ENCODE data around the gene PIAS4.
A peak's percentile ranks its signal among the peaks of the same experiment; 100 is the strongest.

Gene PIAS4

GRCh38 chr19:4055209-4055552 is 47.6 kb downstream of the PIAS4 start:
- intact Hi-C loops (cut with micrococcal nuclease) = loop anchor here (10.0 kb wide), 1 partner anchor 130 kb away; the partner anchor contains the start of genes ANKRD24 and SIRT6
- Mint-ChIP-seq H3K9me3 (no peaks in the 10 kb centered on the region), H3K27me3 (no peaks in the 10 kb centered on the region), H3K4me1 (ENCODE audit: low read depth) (peaks cover 86% of the 10 kb centered on the region), H3K4me3 (no peak overlapping the region), H3K36me3 (ENCODE audit: low read depth) (peaks cover 78% of the 10 kb centered on the region), H3K27ac (no peak overlapping the region)

DNA sequence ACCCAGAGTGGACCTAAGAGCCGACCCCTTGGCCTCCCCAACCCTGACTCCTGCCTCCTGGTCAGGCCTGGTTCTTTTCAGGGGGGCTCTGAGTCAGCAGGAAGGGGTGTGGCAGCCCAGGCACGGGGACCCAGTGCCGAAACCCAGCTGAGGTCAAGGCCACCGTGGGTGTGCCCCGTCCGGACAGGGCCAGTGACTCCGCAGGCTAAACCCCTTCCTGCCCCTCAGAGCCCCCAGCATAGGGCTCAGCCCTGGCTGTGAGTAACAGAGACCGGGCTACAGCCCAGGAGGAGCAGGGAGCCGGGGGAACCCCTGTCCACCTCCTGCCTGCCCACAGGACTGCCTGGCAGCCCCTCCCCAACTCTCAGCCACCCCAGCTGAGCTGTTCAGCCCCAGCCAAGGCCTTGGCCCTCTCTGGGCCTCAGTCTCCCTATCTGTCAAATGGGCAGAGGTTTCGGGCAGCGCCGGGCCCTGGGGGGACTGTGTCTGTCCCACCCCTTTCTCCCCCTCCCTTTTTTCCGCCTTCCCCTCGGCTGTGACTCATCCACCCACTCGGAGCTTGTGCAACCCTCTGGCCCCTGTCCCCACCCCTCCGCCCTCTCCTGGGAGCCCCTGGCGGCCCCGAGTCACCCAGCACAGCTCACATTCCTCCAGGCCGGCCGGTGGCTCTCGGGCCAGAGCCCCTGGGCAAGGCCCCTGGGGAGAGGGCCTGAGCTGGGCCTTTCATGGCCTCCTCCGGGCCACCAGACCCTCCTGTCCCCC is 50.6 kb downstream of the PIAS4 start:
- H3K9me3 Mint-ChIP-seq = no peaks in the 10 kb centered on the region
- peak overlapping the region; percentile 84 for H3K27ac Mint-ChIP-seq
- intact Hi-C loops (cut with micrococcal nuclease) = loop anchor here (10.0 kb wide), 1 partner anchor 127 kb away; the partner anchor contains the start of genes ANKRD24 and SIRT6
- H3K4me1 Mint-ChIP-seq (ENCODE audit: low read depth) = peaks cover 82% of the 10 kb centered on the region
- H3K4me3 Mint-ChIP-seq = peak overlapping the region; percentile 68
- peaks cover 66% of the 10 kb centered on the region for H3K36me3 Mint-ChIP-seq (ENCODE audit: low read depth)
- H3K27me3 Mint-ChIP-seq = no peaks in the 10 kb centered on the region

DNA sequence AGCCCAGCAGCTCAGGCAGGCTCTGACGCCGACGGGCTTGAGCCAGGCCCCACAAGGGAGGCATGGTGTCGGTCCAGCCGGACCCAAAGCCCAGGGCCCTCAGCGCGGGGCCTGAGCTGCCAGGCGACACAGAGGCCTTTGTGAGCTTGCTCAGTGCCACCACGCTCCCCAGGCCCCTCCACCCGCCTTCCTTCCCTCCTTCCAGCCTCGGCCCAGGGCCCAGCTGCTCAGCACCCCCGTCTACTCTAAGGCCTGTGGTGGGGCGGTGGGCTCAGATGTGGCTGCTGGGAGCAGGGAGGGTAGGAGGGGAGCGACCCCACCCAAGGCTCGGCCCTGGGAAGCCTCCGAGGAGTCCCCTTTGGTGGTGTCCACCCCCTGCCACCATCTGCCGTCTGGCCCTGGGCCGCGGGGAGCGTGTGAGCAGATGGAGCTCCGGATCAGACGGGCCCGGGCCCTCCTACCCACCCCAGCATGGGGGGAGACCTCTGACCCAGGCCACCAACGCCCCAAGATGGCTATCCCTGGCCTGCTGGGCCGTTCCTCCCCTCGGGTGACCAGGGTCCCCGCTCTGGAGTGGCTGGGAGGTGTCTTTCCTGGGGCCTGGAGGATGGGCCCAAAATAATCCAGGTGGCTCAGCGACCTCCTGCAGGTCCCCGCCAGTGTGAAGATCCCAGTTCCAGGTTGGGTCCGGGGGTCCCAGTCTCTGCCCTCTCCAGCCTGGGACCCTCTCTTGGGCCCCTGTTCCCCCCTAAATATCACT is 51.3 kb downstream of the PIAS4 start:
- no peaks in the 10 kb centered on the region for H3K27me3 Mint-ChIP-seq
- intact Hi-C loops (cut with micrococcal nuclease) = loop anchor here (10.0 kb wide), 1 partner anchor 126 kb away; the partner anchor contains the start of genes ANKRD24 and SIRT6
- peak overlapping the region; percentile 84 for H3K27ac Mint-ChIP-seq
- peak overlapping the region; percentile 68 for H3K4me3 Mint-ChIP-seq
- no peaks in the 10 kb centered on the region for H3K9me3 Mint-ChIP-seq
- peaks cover 82% of the 10 kb centered on the region for H3K4me1 Mint-ChIP-seq (ENCODE audit: low read depth)
- H3K36me3 Mint-ChIP-seq (ENCODE audit: low read depth) = peaks cover 66% of the 10 kb centered on the region

GRCh38 chr19:4059453-4059871 is 51.9 kb downstream of the PIAS4 start:
- intact Hi-C loops (cut with micrococcal nuclease) = loop anchor here (10.0 kb wide), 1 partner anchor 125 kb away; the partner anchor contains the start of genes ANKRD24 and SIRT6
- Mint-ChIP-seq H3K9me3 (no peaks in the 10 kb centered on the region), H3K27ac (peak overlapping the region; percentile 84), H3K36me3 (ENCODE audit: low read depth) (peaks cover 66% of the 10 kb centered on the region), H3K27me3 (no peaks in the 10 kb centered on the region), H3K4me3 (peak overlapping the region; percentile 68), H3K4me1 (ENCODE audit: low read depth) (peaks cover 85% of the 10 kb centered on the region)

GRCh38 chr19:4059891-4060620 is 52.5 kb downstream of the PIAS4 start:
- Mint-ChIP-seq H3K27ac (peak overlapping the region; percentile 84), H3K27me3 (no peaks in the 10 kb centered on the region), H3K4me3 (peak overlapping the region; percentile 68), H3K4me1 (ENCODE audit: low read depth) (peaks cover 83% of the 10 kb centered on the region), H3K36me3 (ENCODE audit: low read depth) (peaks cover 61% of the 10 kb centered on the region), H3K9me3 (no peaks in the 10 kb centered on the region)
- intact Hi-C loops (cut with micrococcal nuclease) = loop anchor here (10.0 kb wide), 2 partner anchors 65 to 125 kb away; partner anchors contain the start of genes ANKRD24, MAP2K2 and SIRT6

DNA sequence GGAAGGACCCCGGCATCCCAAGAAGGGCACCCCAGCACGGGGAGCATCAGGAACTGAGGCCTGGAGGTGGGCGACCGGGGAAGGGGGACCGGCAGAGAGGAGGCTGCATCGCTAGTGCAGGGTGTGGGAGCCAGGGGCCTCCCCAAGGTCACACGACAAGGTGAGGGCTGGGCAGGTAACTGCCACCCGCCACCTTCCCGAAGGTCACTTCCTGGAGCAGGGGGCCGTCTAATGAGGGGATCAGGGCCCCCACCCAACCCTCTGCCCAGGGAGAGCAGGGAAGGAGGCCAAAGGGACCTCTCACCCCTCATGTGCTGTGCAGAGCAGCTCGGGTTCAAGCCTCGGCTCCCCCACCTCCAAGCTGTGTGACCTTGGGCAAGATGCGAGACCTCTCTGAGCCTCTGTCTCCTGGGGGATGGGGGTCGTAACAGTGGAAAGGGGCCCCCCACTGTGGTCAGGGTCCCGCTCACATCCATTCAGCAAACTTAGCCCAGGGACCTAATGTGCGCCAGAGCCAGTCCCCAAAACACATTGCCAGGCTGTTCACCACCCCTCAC is 53.2 kb downstream of the PIAS4 start:
- Mint-ChIP-seq H3K9me3 (no peaks in the 10 kb centered on the region), H3K36me3 (ENCODE audit: low read depth) (peaks cover 54% of the 10 kb centered on the region), H3K4me3 (peak overlapping the region; percentile 68), H3K27ac (peak overlapping the region; percentile 84), H3K4me1 (ENCODE audit: low read depth) (peaks cover 76% of the 10 kb centered on the region), H3K27me3 (no peaks in the 10 kb centered on the region)
- intact Hi-C loops (cut with micrococcal nuclease) = loop anchor here (10.0 kb wide), 1 partner anchor 64 kb away; the partner anchor contains the start of gene MAP2K2

DNA sequence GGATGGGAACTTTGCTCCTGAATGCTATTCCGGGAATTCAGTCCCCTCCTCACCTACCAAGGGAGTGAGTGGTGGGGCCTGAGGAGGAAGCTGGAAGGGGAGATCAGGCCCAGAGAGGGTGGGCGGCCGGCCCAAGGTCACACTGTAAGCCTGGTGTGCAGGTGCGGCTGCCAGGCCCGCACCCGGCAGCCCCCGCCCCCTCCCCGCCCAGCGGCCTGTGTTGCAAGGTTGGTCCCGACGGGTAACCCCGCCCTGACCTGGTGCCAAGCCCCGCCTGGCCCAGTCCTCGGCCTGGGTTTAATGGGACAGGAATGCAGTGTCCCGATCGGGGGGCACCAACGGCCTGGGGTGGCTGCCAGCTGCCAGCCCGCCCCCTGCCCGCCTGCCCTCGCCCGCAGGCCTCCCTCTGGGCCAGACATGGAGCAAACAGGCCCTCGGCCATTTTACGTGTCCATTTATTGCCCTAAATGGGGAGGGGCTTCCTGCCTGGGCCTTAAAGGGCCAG is 53.7 kb downstream of the PIAS4 start:
- intact Hi-C loops (cut with micrococcal nuclease) = loop anchor here (10.0 kb wide), 1 partner anchor 64 kb away; the partner anchor contains the start of gene MAP2K2
- Mint-ChIP-seq H3K36me3 (ENCODE audit: low read depth) (peaks cover 49% of the 10 kb centered on the region), H3K27me3 (no peaks in the 10 kb centered on the region), H3K4me3 (peak overlapping the region; percentile 68), H3K9me3 (no peaks in the 10 kb centered on the region), H3K27ac (peak overlapping the region; percentile 84), H3K4me1 (ENCODE audit: low read depth) (peaks cover 71% of the 10 kb centered on the region)

DNA sequence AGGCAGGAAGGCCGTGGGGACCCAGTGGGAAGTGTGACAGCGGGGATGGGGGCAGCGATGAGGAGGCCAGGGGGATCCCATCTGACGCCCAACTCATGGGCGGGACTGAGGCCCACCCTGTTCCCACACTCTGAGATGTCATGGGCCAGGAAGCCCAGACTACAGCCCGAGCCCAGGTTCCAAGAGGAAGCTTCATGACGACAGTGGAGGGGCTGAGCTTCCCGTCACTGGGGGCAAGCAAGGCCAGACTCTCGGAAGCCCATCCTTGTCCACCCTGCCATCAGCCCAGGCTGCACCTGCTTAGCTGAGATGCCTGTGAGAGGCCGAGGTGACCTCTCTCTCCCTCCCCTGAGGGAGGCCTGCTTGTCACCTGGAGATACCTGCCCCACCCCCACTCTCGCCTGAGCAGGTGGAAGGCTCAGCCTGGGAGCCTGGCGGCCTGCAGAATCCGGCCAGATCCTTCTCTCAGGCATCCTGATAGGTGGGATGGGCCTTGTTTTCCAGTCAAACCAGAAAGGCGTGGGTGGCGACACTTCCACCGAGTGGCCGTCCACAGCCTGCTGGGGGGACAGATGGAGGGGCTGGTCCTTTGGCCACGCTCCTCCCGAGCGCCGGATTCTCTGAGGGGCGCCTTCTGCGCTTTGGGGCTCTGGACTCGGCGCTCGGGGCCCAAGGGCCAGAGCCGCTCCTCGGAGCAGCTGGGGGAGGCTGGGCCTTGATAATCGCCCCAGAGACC is 54.3 kb downstream of the PIAS4 start:
- peaks cover 65% of the 10 kb centered on the region for H3K4me1 Mint-ChIP-seq (ENCODE audit: low read depth)

DNA sequence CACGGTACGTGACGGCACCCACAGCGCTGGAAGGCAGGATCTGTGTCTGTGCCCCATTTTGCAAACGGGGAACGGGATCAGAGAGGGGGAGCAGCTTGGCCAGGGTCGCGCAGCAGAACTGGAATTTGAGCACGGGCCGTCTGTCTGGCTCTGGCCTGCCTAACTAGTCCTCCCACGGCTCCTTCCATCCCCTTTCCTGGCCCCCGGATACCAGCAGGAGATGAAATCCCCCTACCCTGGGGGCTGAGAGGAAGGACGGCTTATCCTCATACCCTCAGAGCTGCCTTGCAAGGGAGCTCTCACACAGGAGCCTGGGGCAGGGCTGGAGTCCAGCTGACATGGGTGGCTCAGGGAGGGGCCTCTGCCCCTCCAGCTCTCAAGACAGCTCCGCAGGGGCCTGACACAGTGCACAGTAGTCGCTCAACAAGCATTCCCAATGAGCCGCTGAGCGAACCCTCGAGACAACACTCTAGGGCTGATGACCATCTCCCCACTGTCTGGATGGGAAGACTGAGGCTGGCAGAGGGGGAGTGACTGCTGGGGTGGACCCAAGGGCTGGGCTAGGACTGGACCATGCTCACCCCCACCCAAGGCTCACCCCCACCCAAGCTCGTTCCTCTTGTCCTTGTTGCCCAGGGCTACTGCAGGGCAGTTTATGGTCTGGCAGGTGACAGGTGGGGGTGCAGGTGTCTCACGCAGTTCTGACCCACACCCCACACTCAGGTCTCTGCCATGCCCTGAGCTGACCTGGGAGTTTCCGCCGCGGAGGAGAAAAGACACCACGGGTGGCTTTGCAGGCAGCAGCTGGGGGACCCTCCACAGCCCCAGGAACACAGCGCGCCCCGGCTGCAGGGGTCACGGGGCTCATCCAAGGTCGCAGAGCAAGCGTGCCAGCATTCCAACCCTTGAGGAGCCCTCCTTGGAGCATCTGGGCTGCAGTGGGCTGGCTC is 55.2 kb downstream of the PIAS4 start:
- Mint-ChIP-seq H3K27ac (peak overlapping the region; percentile 84), H3K4me1 (ENCODE audit: low read depth) (peaks cover 57% of the 10 kb centered on the region)
- intact Hi-C loops (cut with micrococcal nuclease) = loop anchor here (10.0 kb wide), 1 partner anchor 62 kb away; the partner anchor contains the start of gene MAP2K2

More for the DNA sequence above, 54.3 kb downstream of the PIAS4 start:
- intact Hi-C loops (cut with micrococcal nuclease) = loop anchor here (10.0 kb wide), 1 partner anchor 63 kb away; the partner anchor contains the start of gene MAP2K2
- Mint-ChIP-seq H3K27ac (peak overlapping the region; percentile 84), H3K9me3 (no peaks in the 10 kb centered on the region), H3K27me3 (no peaks in the 10 kb centered on the region), H3K4me3 (peak overlapping the region; percentile 60), H3K36me3 (ENCODE audit: low read depth) (peaks cover 43% of the 10 kb centered on the region)

DNA sequence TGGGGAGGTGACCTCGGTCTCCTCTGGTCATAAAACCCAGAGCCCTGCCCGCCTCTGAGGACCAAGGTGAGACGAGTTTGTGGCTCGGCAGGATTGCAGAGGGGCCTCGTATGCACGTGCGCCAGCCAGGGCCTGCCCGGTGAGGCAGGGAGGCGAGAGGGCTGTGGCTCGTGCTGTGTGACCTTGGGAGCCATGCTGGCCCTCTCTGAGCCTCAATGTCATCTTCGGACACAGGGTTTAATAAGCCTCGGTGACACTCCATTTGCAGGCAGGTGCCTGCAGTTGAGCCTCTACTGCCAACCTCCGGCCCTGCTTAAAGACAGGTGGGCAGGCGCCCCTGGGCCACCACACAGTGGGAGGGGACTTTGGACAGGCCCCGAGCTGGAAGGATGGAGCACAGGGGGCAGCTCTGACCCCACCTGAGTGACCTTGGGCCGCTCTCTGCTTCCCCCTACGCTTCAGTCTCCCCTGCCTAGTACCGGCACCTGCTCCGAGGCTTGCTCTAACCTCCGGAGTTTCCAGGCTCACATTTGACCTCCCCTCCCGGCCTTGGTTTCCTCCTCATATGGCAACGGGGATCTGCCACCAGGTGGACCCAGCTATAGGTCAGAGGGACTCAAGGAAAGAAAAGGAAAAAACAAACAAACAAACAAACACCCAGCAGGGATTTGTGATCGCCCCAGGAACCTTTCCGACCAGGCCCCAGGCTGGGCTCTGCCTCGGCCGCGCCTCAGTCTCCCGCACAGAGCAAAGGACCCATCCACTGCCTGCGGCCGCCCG is 56.0 kb downstream of the PIAS4 start:
- Mint-ChIP-seq H3K27me3 (no peaks in the 10 kb centered on the region), H3K4me3 (peak overlapping the region; percentile 80), H3K9me3 (no peaks in the 10 kb centered on the region), H3K27ac (peak overlapping the region; percentile 84), H3K36me3 (ENCODE audit: low read depth) (peaks cover 31% of the 10 kb centered on the region), H3K4me1 (ENCODE audit: low read depth) (peaks cover 55% of the 10 kb centered on the region)
- intact Hi-C loops (cut with micrococcal nuclease) = loop anchor here (10.0 kb wide), 1 partner anchor 61 kb away; the partner anchor contains the start of gene MAP2K2

More for the DNA sequence above, 55.2 kb downstream of the PIAS4 start:
- no peaks in the 10 kb centered on the region for H3K9me3 Mint-ChIP-seq
- H3K27me3 Mint-ChIP-seq = no peaks in the 10 kb centered on the region
- H3K4me3 Mint-ChIP-seq = peak overlapping the region; percentile 80
- H3K36me3 Mint-ChIP-seq (ENCODE audit: low read depth) = peaks cover 34% of the 10 kb centered on the region

DNA sequence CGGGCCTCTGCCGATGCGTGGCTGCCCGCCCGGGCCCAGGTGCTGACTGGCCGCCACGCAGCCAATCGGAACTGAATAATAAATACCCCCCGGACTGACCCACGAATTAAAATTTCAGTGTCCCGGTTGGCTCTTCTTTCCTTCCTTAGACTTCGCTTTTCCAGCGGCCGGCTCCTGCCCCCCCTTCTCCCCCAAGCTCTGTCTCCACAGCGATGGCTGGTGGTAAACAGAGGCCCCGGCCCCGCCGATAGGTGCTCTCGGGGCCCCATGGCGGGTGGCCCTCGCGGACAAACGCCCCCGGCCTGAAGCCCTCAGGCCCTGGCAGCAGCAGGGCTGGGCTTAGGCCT is 56.6 kb downstream of the PIAS4 start:
- H3K4me3 Mint-ChIP-seq = peak overlapping the region; percentile 80
- H3K36me3 Mint-ChIP-seq (ENCODE audit: low read depth) = peaks cover 31% of the 10 kb centered on the region
- peaks cover 55% of the 10 kb centered on the region for H3K4me1 Mint-ChIP-seq (ENCODE audit: low read depth)
- intact Hi-C loops (cut with micrococcal nuclease) = loop anchor here (10.0 kb wide), 1 partner anchor 61 kb away; the partner anchor contains the start of gene MAP2K2
- no peaks in the 10 kb centered on the region for H3K27me3 Mint-ChIP-seq
- no peaks in the 10 kb centered on the region for H3K9me3 Mint-ChIP-seq
- peak overlapping the region; percentile 84 for H3K27ac Mint-ChIP-seq
